ENCODE measurements around the gene COX19. TPM values are rescaled to one million over a fixed set of nuclear protein-coding genes. Genes with fewer than 3 reads are reported as not detected.

The COX19 gene
- total RNA-seq, 4 donors from 2014 or later, result 2.6 to 32.5 (median 20.1) TPM

DNA sequence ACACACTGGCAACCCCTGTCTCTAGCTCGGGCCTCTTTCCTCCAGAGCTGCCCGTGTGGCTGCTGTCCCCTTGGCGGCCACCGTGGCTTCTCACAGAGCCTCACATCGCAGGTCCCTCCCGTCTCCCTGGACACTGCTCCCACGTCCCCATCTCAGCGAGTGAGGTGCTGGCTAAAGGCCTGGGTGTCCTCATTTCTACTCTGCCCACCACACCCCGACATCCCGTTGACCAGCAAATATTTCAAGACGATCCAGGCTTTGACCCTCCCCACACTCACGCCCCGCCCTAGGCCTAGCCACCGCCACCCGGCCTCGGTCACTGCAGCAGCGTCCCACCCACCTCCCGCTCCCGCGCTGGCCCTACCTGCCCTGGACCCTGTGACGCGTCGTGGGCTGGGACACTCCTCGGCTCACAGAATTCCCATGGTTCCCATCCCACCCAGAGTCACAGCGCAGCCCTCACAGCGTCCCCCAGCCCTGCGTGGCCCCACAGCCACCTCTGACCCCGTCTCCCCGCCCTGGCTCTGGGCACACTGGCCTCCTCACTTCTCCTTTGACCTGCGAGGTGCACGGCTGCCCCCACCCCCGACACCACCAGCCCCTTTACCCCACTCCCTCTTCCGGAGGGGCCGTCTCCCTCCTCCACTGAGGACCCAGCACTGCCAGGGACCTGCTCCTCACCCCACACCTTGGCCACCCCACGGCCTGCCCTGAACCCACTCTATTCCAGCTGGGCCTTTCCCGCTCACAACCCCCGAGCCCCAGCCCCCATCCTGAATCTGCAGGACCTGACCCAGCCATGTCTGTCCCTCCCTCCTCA is 27.7 kb downstream of the COX19 start:
- H3K9me3 ChIP-seq, result no peaks in the 10 kb centered on the region
- H3K4me3 ChIP-seq, result no peak overlapping the region
- DNase-seq, result no peak
- no peaks in the 10 kb centered on the region for H3K27me3 ChIP-seq
- no peaks in the 10 kb centered on the region for H3K36me3 ChIP-seq
- no peaks in the 10 kb centered on the region for H3K4me1 ChIP-seq
- H3K27ac ChIP-seq, result no peak overlapping the region
- intact Hi-C loops (cut with DNase I; ENCODE audit: low total_unique reads), result no loop called here
- TF ChIP-seq, protein P1, sequence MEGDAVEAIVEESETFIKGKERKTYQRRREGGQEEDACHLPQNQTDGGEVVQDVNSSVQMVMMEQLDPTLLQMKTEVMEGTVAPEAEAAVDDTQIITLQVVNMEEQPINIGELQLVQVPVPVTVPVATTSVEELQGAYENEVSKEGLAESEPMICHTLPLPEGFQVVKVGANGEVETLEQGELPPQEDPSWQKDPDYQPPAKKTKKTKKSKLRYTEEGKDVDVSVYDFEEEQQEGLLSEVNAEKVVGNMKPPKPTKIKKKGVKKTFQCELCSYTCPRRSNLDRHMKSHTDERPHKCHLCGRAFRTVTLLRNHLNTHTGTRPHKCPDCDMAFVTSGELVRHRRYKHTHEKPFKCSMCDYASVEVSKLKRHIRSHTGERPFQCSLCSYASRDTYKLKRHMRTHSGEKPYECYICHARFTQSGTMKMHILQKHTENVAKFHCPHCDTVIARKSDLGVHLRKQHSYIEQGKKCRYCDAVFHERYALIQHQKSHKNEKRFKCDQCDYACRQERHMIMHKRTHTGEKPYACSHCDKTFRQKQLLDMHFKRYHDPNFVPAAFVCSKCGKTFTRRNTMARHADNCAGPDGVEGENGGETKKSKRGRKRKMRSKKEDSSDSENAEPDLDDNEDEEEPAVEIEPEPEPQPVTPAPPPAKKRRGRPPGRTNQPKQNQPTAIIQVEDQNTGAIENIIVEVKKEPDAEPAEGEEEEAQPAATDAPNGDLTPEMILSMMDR (IDR thresholded peaks at IDR 0.05), result no peak
- no peak for TF ChIP-seq POLR2A (IDR thresholded peaks at IDR 0.05)

DNA sequence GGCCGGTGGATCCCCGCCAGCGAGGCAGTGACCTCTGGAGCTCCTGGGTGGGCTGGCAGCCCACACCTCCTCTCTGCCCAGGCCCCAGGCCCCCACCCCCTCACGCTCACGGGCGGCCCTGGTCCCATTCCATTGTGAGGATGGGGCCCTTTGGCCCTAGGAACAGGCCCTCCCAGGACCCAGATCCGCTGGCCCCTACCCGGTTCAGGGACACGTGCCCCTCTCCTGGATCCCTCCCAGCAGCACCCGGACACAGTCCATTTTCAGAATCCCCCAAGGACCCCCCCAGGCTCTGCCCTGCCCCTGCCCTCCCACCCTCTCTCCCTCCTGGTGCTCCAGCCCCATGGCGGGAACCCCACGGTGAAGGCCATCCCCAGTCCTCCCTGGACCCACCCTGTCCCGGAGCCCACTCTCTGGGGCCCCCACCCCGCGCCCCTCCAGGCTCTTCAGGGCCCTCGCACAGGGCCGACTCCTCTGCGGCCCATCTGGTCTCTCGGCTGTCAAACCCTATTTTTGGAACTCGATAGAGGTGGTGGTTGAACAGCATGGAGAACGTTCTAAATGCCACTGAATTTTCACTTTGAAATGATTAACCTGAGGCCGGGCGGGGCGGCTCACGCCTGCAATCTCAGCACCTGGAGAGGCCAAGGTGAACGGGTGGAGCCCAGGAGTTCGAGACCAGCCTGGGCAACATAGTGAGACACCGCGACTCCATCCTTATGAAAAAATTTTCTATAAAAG is 28.9 kb downstream of the COX19 start:
- no peaks in the 10 kb centered on the region for H3K4me1 ChIP-seq
- no peak for DNase-seq
- no peak overlapping the region for H3K4me3 ChIP-seq
- no peaks in the 10 kb centered on the region for H3K27me3 ChIP-seq
- H3K27ac ChIP-seq, result no peak overlapping the region
- H3K9me3 ChIP-seq, result no peaks in the 10 kb centered on the region
- TF ChIP-seq POLR2A (IDR thresholded peaks at IDR 0.05), result no peak
- TF ChIP-seq, protein P1 (IDR thresholded peaks at IDR 0.05), result no peak
- no peaks in the 10 kb centered on the region for H3K36me3 ChIP-seq
- intact Hi-C loops (cut with DNase I; ENCODE audit: low total_unique reads), result no loop called here

DNA sequence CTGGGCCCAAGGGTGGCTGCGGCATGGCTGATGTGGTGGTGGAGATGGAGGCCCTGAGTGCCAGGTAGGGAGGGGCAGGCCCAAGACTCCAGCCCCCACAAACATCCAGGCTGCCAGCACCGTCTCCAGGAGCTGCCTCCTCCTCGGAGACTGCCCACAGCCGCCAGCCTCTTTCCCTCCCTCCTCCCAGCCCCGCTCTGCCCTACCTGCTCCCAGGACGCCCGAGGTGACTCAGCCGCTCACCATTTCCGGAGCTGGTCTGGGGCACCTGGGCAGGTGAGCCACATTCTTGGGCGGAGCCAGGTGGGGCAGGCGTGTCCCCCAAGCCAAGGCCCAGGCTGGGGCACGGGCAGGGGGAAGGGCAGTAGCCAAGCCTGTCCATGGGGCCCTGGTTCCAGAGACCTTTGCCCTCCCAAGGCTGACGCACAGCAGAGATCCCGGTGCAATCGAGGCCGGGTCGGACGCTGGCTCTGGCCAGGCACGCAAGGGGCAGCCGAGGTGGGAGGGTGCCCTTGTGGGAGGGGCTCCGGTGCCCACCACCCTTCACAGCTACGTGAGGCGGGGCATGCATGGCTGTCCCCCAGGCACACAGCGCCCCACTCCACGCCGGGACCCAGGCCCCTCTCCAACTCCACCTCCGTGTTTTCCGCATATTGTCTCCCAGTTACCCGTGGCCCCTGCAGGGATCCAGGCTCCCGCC is 29.6 kb downstream of the COX19 start:
- TF ChIP-seq, protein P1 (IDR thresholded peaks at IDR 0.05), result no peak
- TF ChIP-seq POLR2A (IDR thresholded peaks at IDR 0.05), result peak in 1 of 2 donors; percentile 43
- H3K4me3 ChIP-seq, result no peak overlapping the region
- no peaks in the 10 kb centered on the region for H3K27me3 ChIP-seq
- no peak overlapping the region for H3K27ac ChIP-seq
- no peak for DNase-seq
- H3K9me3 ChIP-seq, result no peaks in the 10 kb centered on the region
- H3K36me3 ChIP-seq, result no peaks in the 10 kb centered on the region
- intact Hi-C loops (cut with DNase I; ENCODE audit: low total_unique reads), result no loop called here
- H3K4me1 ChIP-seq, result no peaks in the 10 kb centered on the region

DNA sequence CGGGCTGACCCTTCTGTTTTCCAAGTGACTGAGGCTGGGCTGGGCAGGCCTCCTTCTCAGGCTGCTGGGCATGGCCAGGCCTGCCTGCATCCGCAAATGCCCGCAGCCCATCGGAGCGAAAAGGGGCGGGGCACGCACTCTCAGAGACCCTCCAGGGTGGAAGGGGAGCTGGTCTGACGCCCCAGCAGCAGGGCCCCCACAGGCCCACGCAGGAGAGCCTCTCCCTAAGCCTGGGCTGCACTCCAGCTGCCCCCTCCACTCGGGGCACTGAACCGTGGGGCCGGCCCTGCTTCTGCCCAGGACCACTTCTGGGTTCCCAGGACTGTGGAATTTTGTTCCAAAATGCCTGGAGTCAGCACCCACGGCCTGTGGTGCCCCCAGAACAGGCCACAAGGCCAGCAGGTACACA is 30.2 kb downstream of the COX19 start:
- intact Hi-C loops (cut with DNase I; ENCODE audit: low total_unique reads), result no loop called here
- H3K4me1 ChIP-seq, result no peaks in the 10 kb centered on the region
- no peaks in the 10 kb centered on the region for H3K27me3 ChIP-seq
- no peak overlapping the region for H3K4me3 ChIP-seq
- no peaks in the 10 kb centered on the region for H3K36me3 ChIP-seq
- no peak for DNase-seq
- no peak overlapping the region for H3K27ac ChIP-seq
- TF ChIP-seq POLR2A (IDR thresholded peaks at IDR 0.05), result no peak
- TF ChIP-seq, protein P1 (IDR thresholded peaks at IDR 0.05), result no peak
- H3K9me3 ChIP-seq, result no peaks in the 10 kb centered on the region

Measured in uterus (tissue), 4 donors.